IgD-negative memory B cell (primary cell): ENCODE results near the gene RARRES2. TPM values are rescaled to one million over a fixed set of nuclear protein-coding genes. Genes with fewer than 3 reads are reported as not detected.

Experiments used
- H3K27ac Mint-ChIP-seq, 3 donors: one replicate each; pipeline ENCODE4 v1.8.0; 2020 to 2022; ENCODE audit warnings: mild to moderate bottlenecking in 3 of 3, mixed read lengths in 3 of 3, moderate library complexity in 1 of 3
- H3K27me3 Mint-ChIP-seq: one replicate; pipeline ENCODE4 v1.8.0; 2021; ENCODE audit warnings: mixed read lengths
- H3K36me3 Mint-ChIP-seq: one replicate; pipeline ENCODE4 v1.8.0; 2020; ENCODE audit warnings: mild to moderate bottlenecking, mixed read lengths
- H3K4me1 Mint-ChIP-seq, 3 donors: one replicate each; pipeline ENCODE4 v1.8.0; 2020 to 2022; ENCODE audit warnings: mixed read lengths in 3 of 3, mild to moderate bottlenecking in 1 of 3
- H3K4me3 Mint-ChIP-seq, 4 donors: one replicate each; pipeline ENCODE4 v1.8.0; 2020 to 2022; ENCODE audit warnings: mild to moderate bottlenecking in 4 of 4, mixed read lengths in 4 of 4, moderate library complexity in 3 of 4
- H3K9me3 Mint-ChIP-seq, 3 donors: one replicate each; pipeline ENCODE4 v1.8.0; 2020 to 2021; ENCODE audit warnings: mixed read lengths in 3 of 3, mild to moderate bottlenecking in 1 of 3
- polyA plus RNA-seq: library from polyadenylated mRNA; unstranded; fragments of 300-500 nt; fragmentation: Illumina TruSeq; gene quantifications from one replicate; pipeline ENCODE4 v1.2.3, GENCODE V29; 2021

Gene RARRES2
- polyA plus RNA-seq, 1 donor from 2014 or later = not detected

DNA sequence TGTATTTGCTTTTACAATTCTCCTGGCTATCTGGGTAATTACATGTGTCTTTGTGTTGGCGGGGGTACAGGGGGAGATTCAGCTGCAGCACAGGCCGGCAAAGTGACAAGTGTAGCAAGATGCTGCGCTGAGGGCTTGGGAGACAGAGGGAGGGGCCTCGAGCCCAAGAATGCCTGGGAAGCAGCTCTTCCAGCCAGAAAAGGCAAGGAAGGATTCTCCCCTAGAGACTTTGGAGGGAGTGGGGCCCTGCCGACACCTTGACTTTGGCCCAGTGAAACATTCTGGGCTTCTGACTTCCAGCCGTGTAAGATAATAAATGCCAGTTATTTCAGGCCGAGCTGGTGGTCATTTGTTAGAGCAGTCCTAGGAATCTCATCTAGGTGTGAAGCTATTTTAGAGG is 20.0 kb upstream of the RARRES2 start:
- Mint-ChIP-seq H3K9me3 (no peaks in the 10 kb centered on the region), H3K27me3 (peaks cover 2% of the 10 kb centered on the region), H3K27ac (peak overlapping the region in 1 of 3 donors; percentile 57), H3K4me3 (no peak overlapping the region), H3K36me3 (peaks cover 4% of the 10 kb centered on the region), H3K4me1 (peaks cover 31 to 40% (median 35%) of the 10 kb centered on the region in 3 donors)

GRCh38 chr7:150360363-150361058 is 19.1 kb upstream of the RARRES2 start:
- Mint-ChIP-seq H3K4me1 (peaks cover 26 to 32% (median 27%) of the 10 kb centered on the region in 3 donors), H3K36me3 (peaks cover 4% of the 10 kb centered on the region), H3K9me3 (no peaks in the 10 kb centered on the region), H3K27me3 (peaks cover 2% of the 10 kb centered on the region), H3K4me3 (no peak overlapping the region), H3K27ac (peak overlapping the region in 2 of 3 donors; percentile 55 to 59)

GRCh38 chr7:150359622-150360362 is 18.4 kb upstream of the RARRES2 start:
- peaks cover 25 to 28% (median 26%) of the 10 kb centered on the region in 3 donors for H3K4me1 Mint-ChIP-seq
- peaks cover 2% of the 10 kb centered on the region for H3K27me3 Mint-ChIP-seq
- peak overlapping the region in 2 of 3 donors; percentile 55 to 59 for H3K27ac Mint-ChIP-seq
- H3K36me3 Mint-ChIP-seq = peaks cover 4% of the 10 kb centered on the region
- peak overlapping the region in 1 of 4 donors; percentile 63 for H3K4me3 Mint-ChIP-seq
- no peaks in the 10 kb centered on the region for H3K9me3 Mint-ChIP-seq

- no peak overlapping the region for H3K4me3 Mint-ChIP-seq
- peaks cover 1% of the 10 kb centered on the region for H3K27me3 Mint-ChIP-seq
- H3K9me3 Mint-ChIP-seq = no peaks in the 10 kb centered on the region
- peaks cover 22 to 23% (median 22%) of the 10 kb centered on the region in 3 donors for H3K4me1 Mint-ChIP-seq
- H3K27ac Mint-ChIP-seq = no peak overlapping the region
- H3K36me3 Mint-ChIP-seq = peaks cover 4% of the 10 kb centered on the region
Measured at GRCh38 chr7:150358988-150359621, 17.7 kb upstream of the RARRES2 start.

GRCh38 chr7:150358433-150358832 is 17.0 kb upstream of the RARRES2 start:
- H3K27ac Mint-ChIP-seq = no peak overlapping the region
- H3K9me3 Mint-ChIP-seq = no peaks in the 10 kb centered on the region
- H3K36me3 Mint-ChIP-seq = no peaks in the 10 kb centered on the region
- H3K4me1 Mint-ChIP-seq = peaks cover 16 to 19% (median 18%) of the 10 kb centered on the region in 3 donors
- no peaks in the 10 kb centered on the region for H3K27me3 Mint-ChIP-seq
- H3K4me3 Mint-ChIP-seq = no peak overlapping the region

GRCh38 chr7:150357771-150358427 is 16.5 kb upstream of the RARRES2 start:
- Mint-ChIP-seq H3K4me3 (peak overlapping the region in 1 of 4 donors; percentile 66), H3K36me3 (no peaks in the 10 kb centered on the region), H3K27ac (peak overlapping the region in 2 of 3 donors; percentile 37 to 61), H3K4me1 (peaks cover 16 to 19% (median 17%) of the 10 kb centered on the region in 3 donors), H3K27me3 (no peaks in the 10 kb centered on the region), H3K9me3 (no peaks in the 10 kb centered on the region)

DNA sequence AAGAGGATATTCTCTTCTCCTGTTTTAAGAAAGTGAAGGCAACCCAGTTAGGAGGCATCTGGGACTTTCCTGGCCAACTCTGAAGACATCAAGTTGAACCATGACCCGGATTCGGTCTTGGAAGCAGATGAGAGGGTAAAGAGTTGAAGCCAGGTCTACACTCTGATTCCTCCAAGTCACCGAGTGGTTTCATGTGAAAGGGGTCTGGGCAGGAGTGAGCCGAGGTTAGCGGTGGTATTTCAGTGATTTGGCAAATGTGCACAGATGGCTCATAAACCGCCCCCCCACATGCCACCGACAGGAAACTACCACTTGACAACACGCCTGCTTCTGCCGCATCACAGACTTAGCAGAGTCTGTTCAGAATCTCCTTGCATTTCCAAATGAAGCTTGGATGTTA is 15.8 kb upstream of the RARRES2 start:
- H3K4me1 Mint-ChIP-seq = peaks cover 12 to 14% (median 12%) of the 10 kb centered on the region in 3 donors
- H3K36me3 Mint-ChIP-seq = no peaks in the 10 kb centered on the region
- H3K4me3 Mint-ChIP-seq = peak overlapping the region in 1 of 4 donors; percentile 66
- peak overlapping the region in 2 of 3 donors; percentile 37 to 61 for H3K27ac Mint-ChIP-seq
- H3K27me3 Mint-ChIP-seq = no peaks in the 10 kb centered on the region
- no peaks in the 10 kb centered on the region for H3K9me3 Mint-ChIP-seq

DNA sequence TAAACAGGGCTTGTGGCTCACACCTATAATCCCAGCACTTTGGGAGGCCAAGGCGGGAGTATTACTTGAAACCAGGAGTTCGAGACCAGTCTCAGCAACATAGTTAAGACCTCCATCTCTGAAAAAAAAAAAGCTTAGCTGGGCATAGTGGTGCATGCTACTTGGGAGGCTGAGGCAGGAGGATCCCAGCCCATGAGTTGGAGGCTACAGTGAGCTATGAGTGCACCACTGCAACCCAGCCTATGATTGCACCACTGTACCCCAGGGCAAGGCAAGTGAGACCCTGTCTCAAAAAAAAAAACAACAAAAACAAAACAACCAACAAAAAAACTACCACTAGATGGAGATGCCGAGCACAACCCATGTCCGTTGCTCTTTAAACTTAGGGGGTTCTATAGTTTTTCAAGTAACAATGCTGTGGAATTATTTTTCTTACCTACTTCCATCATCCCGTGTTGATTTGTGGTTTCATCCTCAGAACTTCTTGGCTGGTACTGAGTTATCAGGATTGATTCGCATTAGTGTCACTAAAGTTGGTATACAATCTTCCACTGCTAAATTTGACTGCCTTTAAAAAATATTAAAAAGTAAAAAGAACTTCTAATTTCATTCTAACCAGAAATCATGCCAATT is 15.0 kb upstream of the RARRES2 start:
- H3K4me3 Mint-ChIP-seq = no peak overlapping the region
- H3K27me3 Mint-ChIP-seq = no peaks in the 10 kb centered on the region
- no peaks in the 10 kb centered on the region for H3K9me3 Mint-ChIP-seq
- peaks cover 11 to 13% (median 12%) of the 10 kb centered on the region in 3 donors for H3K4me1 Mint-ChIP-seq
- H3K36me3 Mint-ChIP-seq = no peaks in the 10 kb centered on the region
- H3K27ac Mint-ChIP-seq = peak overlapping the region in 2 of 3 donors; percentile 13 to 26

GRCh38 chr7:150355666-150356059 is 14.2 kb upstream of the RARRES2 start:
- Mint-ChIP-seq H3K4me1 (peaks cover 11 to 13% (median 12%) of the 10 kb centered on the region in 3 donors), H3K4me3 (no peak overlapping the region), H3K36me3 (no peaks in the 10 kb centered on the region), H3K27ac (peak overlapping the region in 2 of 3 donors; percentile 24 to 31), H3K9me3 (no peaks in the 10 kb centered on the region), H3K27me3 (no peaks in the 10 kb centered on the region)

DNA sequence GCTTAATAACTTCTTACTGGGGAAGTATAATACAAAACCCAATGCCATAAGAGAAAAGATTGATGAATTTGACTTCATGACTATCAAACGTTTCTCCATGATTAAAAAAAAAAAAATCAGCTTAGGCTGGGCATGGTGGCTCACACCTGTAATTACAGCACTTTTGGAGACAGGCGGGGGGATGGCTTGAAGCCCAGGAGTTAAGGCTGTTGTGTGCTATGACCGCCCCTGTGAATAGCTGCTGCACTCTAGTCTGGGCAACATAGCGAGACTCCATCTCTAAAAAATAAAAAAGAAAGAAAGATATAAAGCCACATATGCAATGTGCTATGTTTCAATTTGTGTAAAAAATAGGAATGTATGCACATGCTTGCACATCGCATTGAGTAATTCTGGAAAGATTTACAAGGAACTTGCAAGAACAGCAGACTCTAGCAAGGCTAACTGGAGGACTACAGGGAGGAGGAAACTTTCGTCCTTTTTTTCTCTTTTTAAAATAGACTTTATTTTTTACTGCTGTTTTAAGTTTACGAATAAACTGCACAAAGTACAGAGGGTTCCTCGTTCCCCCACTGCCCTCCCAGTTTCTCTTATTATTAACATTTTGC is 10.3 kb upstream of the RARRES2 start:
- peaks cover 2 to 6% (median 3%) of the 10 kb centered on the region in 3 donors for H3K4me1 Mint-ChIP-seq
- no peaks in the 10 kb centered on the region for H3K36me3 Mint-ChIP-seq
- H3K4me3 Mint-ChIP-seq = no peak overlapping the region
- no peaks in the 10 kb centered on the region for H3K27me3 Mint-ChIP-seq
- no peak overlapping the region for H3K27ac Mint-ChIP-seq
- H3K9me3 Mint-ChIP-seq = no peaks in the 10 kb centered on the region

DNA sequence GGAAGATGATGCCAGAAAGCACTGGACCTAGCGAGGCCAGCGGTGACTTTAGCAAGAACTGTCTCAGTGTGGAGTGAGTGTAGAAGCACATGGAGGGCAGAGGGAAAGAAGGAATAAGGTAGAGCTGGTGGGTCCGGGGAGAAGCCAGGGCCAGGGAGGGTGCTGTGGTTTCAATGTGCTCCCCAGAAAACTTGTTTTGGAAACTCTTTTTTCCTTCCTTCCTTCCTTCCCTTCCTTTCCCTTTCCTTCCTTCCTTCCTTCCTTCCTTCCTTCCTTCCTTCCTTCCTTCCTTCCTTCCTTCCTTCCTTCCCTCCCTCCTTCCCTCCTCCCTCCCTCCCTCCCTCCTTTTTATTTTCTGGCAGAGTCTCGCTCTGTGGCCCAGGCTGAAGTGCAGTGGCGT is 5.5 kb upstream of the RARRES2 start:
- Mint-ChIP-seq H3K4me1 (no peaks in the 10 kb centered on the region), H3K27me3 (peaks cover 7% of the 10 kb centered on the region), H3K27ac (no peak overlapping the region), H3K36me3 (peaks cover 7% of the 10 kb centered on the region), H3K4me3 (peak overlapping the region in 1 of 4 donors; percentile 37), H3K9me3 (peaks cover 0 to 4% (median 3%) of the 10 kb centered on the region in 3 donors)

- H3K27ac Mint-ChIP-seq = no peak overlapping the region
- peaks cover 7% of the 10 kb centered on the region for H3K36me3 Mint-ChIP-seq
- peaks cover 0 to 2% (median 2%) of the 10 kb centered on the region in 3 donors for H3K4me1 Mint-ChIP-seq
- peaks cover 13% of the 10 kb centered on the region for H3K27me3 Mint-ChIP-seq
- peaks cover 0 to 4% (median 3%) of the 10 kb centered on the region in 3 donors for H3K9me3 Mint-ChIP-seq
- no peak overlapping the region for H3K4me3 Mint-ChIP-seq
Measured at GRCh38 chr7:150345012-150345411, 3.6 kb upstream of the RARRES2 start.

GRCh38 chr7:150344299-150344698 is 2.9 kb upstream of the RARRES2 start:
- Mint-ChIP-seq H3K27me3 (peaks cover 20% of the 10 kb centered on the region), H3K4me3 (no peak overlapping the region), H3K36me3 (peaks cover 7% of the 10 kb centered on the region), H3K9me3 (peaks cover 0 to 4% (median 3%) of the 10 kb centered on the region in 3 donors), H3K4me1 (peaks cover 0 to 4% (median 4%) of the 10 kb centered on the region in 3 donors), H3K27ac (no peak overlapping the region)

GRCh38 chr7:150343225-150343624 is 1.8 kb upstream of the RARRES2 start:
- peaks cover 7% of the 10 kb centered on the region for H3K36me3 Mint-ChIP-seq
- peak overlapping the region in 2 of 3 donors; percentile 16 to 20 for H3K27ac Mint-ChIP-seq
- H3K9me3 Mint-ChIP-seq = peaks cover 0 to 4% (median 3%) of the 10 kb centered on the region in 3 donors
- H3K4me1 Mint-ChIP-seq = peaks cover 0 to 4% (median 4%) of the 10 kb centered on the region in 3 donors
- H3K27me3 Mint-ChIP-seq = peaks cover 20% of the 10 kb centered on the region
- no peak overlapping the region for H3K4me3 Mint-ChIP-seq
